COLO668 (cell line): ENCODE data around the gene BBX.

ENCODE experiments used
- DNase-seq: peaks from one replicate; lab custom pipeline; 2025; ENCODE audit not compliant: unreplicated experiment; lab: John Stamatoyannopoulos, UW

BBX gene

GRCh38 chr3:107644631-107645030, 121.9 kb downstream of the BBX start:
- no peak for DNase-seq

- DNase-seq = no peak
Observed at GRCh38 chr3:107650788-107651187, 128.0 kb downstream of the BBX start.

GRCh38 chr3:107651782-107652181, 129.0 kb downstream of the BBX start:
- DNase-seq = no peak

- no peak for DNase-seq
Observed at GRCh38 chr3:107654218-107654617, 131.5 kb downstream of the BBX start.

GRCh38 chr3:107657971-107658370, 135.2 kb downstream of the BBX start:
- no peak for DNase-seq

GRCh38 chr3:107660306-107660976, 137.7 kb downstream of the BBX start:
- DNase-seq = no peak

GRCh38 chr3:107661447-107662123, 138.8 kb downstream of the BBX start:
- DNase-seq = no peak

GRCh38 chr3:107662124-107662507, 139.4 kb downstream of the BBX start:
- DNase-seq = no peak

GRCh38 chr3:107662586-107662985, 139.8 kb downstream of the BBX start:
- DNase-seq = no peak

GRCh38 chr3:107663266-107663665, 140.5 kb downstream of the BBX start:
- DNase-seq = no peak

- no peak for DNase-seq
Observed at GRCh38 chr3:107664614-107665013, 141.9 kb downstream of the BBX start.

GRCh38 chr3:107665351-107665750, 142.6 kb downstream of the BBX start:
- no peak for DNase-seq

- DNase-seq = no peak
Observed at GRCh38 chr3:107666853-107667252, 144.1 kb downstream of the BBX start.

GRCh38 chr3:107668416-107668815, 145.7 kb downstream of the BBX start:
- DNase-seq = no peak

- DNase-seq = no peak
Observed at GRCh38 chr3:107668963-107669362, 146.2 kb downstream of the BBX start.

GRCh38 chr3:107669669-107670068, 146.9 kb downstream of the BBX start:
- DNase-seq = no peak

GRCh38 chr3:107670986-107671385, 148.2 kb downstream of the BBX start:
- no peak for DNase-seq

GRCh38 chr3:107674371-107674770, 151.6 kb downstream of the BBX start:
- no peak for DNase-seq

- no peak for DNase-seq
Observed at GRCh38 chr3:107675233-107675900, 152.6 kb downstream of the BBX start.

GRCh38 chr3:107676469-107677309, 153.9 kb downstream of the BBX start:
- no peak for DNase-seq

- DNase-seq = no peak
Observed at GRCh38 chr3:107679921-107680320, 157.2 kb downstream of the BBX start.
